Measurements from ENCODE around the gene PDZD2.

PDZD2 gene

GRCh38 chr5:31931874-31932273 is 292.9 kb downstream of the PDZD2 start:
- H3K4me3 ChIP-seq (replicated peaks; ENCODE audit: insufficient read depth, low read length): no peak overlapping the region
- DNase-seq (ENCODE audit: low read depth in 1 of 2, low spot score in 1 of 2): no peak
- H3K27ac ChIP-seq (replicated peaks): no peak overlapping the region
- no peaks in the 10 kb centered on the region for H3K27me3 ChIP-seq (ENCODE audit: insufficient read depth, poor library complexity, severe bottlenecking)
- TF ChIP-seq, protein P1, sequence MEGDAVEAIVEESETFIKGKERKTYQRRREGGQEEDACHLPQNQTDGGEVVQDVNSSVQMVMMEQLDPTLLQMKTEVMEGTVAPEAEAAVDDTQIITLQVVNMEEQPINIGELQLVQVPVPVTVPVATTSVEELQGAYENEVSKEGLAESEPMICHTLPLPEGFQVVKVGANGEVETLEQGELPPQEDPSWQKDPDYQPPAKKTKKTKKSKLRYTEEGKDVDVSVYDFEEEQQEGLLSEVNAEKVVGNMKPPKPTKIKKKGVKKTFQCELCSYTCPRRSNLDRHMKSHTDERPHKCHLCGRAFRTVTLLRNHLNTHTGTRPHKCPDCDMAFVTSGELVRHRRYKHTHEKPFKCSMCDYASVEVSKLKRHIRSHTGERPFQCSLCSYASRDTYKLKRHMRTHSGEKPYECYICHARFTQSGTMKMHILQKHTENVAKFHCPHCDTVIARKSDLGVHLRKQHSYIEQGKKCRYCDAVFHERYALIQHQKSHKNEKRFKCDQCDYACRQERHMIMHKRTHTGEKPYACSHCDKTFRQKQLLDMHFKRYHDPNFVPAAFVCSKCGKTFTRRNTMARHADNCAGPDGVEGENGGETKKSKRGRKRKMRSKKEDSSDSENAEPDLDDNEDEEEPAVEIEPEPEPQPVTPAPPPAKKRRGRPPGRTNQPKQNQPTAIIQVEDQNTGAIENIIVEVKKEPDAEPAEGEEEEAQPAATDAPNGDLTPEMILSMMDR (IDR thresholded peaks at IDR 0.05; ENCODE audit: insufficient read depth, low read length): no peak
- TF ChIP-seq SPI1 (IDR thresholded peaks at IDR 0.05; ENCODE audit: borderline replicate concordance, low read depth): no peak
- no peak for TF ChIP-seq GABPA (IDR thresholded peaks at IDR 0.05; ENCODE audit: low read depth)
- no peak for TF ChIP-seq REST (IDR thresholded peaks at IDR 0.05; ENCODE audit: insufficient replicate concordance, low read depth)
- no peak for TF ChIP-seq POLR2AphosphoS5 (IDR thresholded peaks at IDR 0.05; ENCODE audit: low read depth)

- Histone ChIP-seq H3K27me3 (ENCODE audit: insufficient read depth, poor library complexity, severe bottlenecking) (no peaks in the 10 kb centered on the region), H3K4me3 (replicated peaks; ENCODE audit: insufficient read depth, low read length) (no peak overlapping the region), H3K27ac (replicated peaks) (no peak overlapping the region)
- TF ChIP-seq, protein P1 (IDR thresholded peaks at IDR 0.05; ENCODE audit: insufficient read depth, low read length): no peak
- TF ChIP-seq REST (IDR thresholded peaks at IDR 0.05; ENCODE audit: insufficient replicate concordance, low read depth) (no peak), POLR2AphosphoS5 (IDR thresholded peaks at IDR 0.05; ENCODE audit: low read depth) (no peak), GABPA (IDR thresholded peaks at IDR 0.05; ENCODE audit: low read depth) (no peak), SPI1 (IDR thresholded peaks at IDR 0.05; ENCODE audit: borderline replicate concordance, low read depth) (no peak)
- DNase-seq (ENCODE audit: low read depth in 1 of 2, low spot score in 1 of 2): no peak
These were observed 295.2 kb downstream of the PDZD2 start for GRCh38 chr5:31934156-31934555.

DNA sequence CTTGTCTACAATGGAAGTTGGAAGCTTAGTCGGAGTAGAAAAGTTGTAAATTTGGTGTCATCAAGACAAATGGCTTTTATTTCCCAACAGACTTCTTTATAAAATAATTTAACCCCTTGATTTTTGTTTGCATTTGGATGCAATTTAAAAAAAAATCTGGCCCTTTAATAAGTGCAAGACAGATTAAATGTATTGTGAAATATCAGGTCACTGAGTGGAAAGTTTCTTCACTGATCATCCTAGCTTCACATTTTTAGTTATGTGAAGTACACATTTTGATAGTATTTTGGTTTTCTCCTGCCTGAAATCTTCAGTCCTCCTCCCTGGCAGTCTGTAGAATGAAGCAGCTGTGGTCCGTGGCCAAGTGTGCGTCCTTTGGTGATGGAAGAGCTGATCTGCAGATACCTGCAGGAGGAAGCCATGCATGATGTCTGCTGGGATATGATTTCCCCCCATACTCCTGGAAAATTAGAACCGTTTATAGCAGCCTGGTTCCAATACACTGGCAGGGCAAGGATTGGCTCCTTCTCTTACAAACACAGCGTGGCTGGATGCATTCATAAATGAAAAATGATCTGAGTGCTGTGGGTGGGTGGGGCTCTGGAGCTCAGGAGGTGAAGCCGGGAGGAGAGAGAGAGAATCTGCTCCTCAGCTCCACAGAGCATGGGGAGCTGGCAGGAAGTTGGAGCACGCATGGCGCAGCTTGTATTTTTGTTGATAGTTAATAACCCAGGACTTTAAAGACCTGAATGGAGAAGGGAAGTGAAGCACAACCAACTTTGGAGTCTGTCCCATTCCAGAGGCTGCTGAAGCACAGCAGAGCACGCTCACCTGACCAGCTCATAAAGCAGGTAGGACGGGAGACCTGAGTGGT is 296.8 kb downstream of the PDZD2 start:
- TF ChIP-seq, protein P1 (IDR thresholded peaks at IDR 0.05; ENCODE audit: insufficient read depth, low read length): no peak
- TF ChIP-seq POLR2AphosphoS5 (IDR thresholded peaks at IDR 0.05; ENCODE audit: low read depth) (no peak), SPI1 (IDR thresholded peaks at IDR 0.05; ENCODE audit: borderline replicate concordance, low read depth) (no peak), REST (IDR thresholded peaks at IDR 0.05; ENCODE audit: insufficient replicate concordance, low read depth) (no peak), GABPA (IDR thresholded peaks at IDR 0.05; ENCODE audit: low read depth) (no peak)
- Histone ChIP-seq H3K4me3 (replicated peaks; ENCODE audit: insufficient read depth, low read length) (no peak overlapping the region), H3K27me3 (ENCODE audit: insufficient read depth, poor library complexity, severe bottlenecking) (no peaks in the 10 kb centered on the region), H3K27ac (replicated peaks) (no peak overlapping the region)
- no peak for DNase-seq (ENCODE audit: low read depth in 1 of 2, low spot score in 1 of 2)

All from HL-60 (cell line).